NCI-H2196 treated with DMSO at 0.1 percent for 48 hours (cell line): Measurements from ENCODE around the gene F2R.
"Not testable (repeated sequence)": the region's sequence is repeated elsewhere in the genome, so short reads cannot be mapped to it uniquely, and the experiment has no call there.

ENCODE experiments used
- DNase-seq: peaks from one replicate; lab custom pipeline; 2025; ENCODE audit not compliant: unreplicated experiment; lab: John Stamatoyannopoulos, UW

The F2R gene

DNA sequence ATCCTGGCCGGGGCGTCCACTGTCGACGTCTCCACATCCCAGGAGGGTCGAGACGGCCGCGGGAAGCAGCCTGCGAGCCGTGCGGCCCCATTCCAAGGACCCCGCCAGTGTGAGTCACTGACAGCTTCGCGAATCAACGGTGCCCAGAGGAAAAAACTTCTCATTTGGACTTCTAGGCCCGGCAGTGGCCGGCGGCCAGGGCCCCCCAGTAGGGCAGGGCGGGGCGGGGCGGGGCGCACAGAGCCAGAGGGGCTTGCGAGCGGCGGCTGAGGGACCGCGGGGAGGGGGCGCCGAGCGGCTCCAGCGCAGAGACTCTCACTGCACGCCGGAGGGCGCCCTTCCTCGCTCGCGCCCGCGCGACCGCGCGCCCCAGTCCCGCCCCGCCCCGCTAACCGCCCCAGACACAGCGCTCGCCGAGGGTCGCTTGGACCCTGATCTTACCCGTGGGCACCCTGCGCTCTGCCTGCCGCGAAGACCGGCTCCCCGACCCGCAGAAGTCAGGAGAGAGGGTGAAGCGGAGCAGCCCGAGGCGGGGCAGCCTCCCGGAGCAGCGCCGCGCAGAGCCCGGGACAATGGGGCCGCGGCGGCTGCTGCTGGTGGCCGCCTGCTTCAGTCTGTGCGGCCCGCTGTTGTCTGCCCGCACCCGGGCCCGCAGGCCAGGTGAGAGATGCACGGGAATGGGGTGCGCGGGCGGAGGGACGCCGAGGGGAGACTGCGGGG is at the start of gene F2R:
Gene F2R (plus strand): TSS at position 391 of the 720 bp plus-strand sequence. CDS start 182 bp downstream, at position 573.
- no peak for DNase-seq

- no peak for DNase-seq
Observed at GRCh38 chr5:76667495-76667894, 48.4 kb upstream of the F2R start.

DNA sequence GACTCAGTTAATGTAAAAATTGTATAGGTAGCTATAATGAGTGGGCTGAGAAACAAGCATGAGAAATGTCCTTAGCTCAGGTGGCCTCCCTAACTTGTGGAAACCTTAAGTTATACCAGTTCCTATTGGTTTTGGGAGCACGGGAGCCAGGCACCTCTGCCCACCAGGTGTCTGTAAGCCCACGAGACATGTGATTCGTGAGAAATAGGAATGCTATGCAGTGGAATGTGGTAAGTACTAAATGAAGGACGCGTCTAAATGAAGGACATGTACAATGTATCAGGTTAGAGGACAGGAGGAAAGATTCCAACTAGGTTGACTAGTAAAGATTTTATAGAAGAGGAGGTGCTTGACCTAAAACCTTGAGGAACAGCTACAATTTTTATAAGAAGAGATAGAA is 46.7 kb upstream of the F2R start:
- DNase-seq, result no peak

- DNase-seq, result no peak
Observed at GRCh38 chr5:76670508-76670907, 45.4 kb upstream of the F2R start.

GRCh38 chr5:76672242-76672641 is 43.7 kb upstream of the F2R start:
- DNase-seq, result no peak

DNA sequence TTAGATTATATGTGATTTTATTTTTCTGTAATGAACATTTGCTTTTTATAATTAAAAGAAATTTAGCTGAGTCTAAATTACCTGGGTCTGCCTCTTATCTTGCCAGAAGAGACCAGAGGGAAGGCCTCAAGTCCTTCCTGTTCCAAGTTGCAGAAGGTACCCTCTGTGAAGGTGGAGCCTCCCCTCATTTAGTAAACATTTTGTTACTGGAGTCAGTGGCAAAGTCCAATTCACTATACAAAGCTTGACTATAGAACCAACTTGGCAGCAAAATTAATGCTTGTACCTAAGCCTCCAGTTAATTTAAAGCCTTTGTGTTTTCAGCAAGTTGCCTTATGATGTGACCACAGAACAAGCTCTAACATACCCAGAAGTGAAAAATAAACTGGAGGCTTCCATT is 42.8 kb upstream of the F2R start:
- DNase-seq, result no peak

DNA sequence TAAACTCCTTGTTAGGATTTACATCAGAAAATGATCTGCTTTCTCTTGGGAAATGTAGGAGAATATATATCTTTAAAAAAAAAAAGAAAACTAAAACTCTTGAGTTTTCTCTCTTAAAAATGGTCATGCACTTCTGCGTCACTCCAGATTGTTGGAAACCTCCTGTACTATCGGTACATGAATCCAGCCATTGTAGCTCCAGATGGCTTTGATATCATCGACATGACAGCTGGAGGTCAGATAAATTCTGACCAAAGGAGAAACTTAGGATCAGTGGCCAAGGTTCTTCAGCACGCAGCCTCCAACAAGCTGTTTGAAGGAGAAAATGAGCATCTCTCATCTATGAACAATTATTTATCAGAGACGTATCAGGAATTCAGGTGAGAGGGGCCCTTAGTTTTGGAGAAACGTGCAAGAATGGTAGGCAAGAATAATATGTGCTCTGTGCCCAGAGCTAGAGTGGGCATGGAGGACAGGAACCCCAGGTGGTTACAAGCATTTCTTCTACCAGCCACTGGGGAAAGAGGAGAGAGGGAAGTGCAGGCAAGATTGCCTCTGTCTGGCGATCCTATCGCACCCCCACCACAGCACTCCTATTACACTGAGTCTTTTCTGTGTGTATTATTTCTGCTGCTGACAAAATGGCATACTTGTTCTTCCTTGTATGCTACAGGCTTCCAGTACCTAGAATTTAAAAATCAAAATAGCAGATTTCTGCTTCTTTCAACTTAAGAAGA is 41.4 kb upstream of the F2R start:
- DNase-seq, result no peak

DNA sequence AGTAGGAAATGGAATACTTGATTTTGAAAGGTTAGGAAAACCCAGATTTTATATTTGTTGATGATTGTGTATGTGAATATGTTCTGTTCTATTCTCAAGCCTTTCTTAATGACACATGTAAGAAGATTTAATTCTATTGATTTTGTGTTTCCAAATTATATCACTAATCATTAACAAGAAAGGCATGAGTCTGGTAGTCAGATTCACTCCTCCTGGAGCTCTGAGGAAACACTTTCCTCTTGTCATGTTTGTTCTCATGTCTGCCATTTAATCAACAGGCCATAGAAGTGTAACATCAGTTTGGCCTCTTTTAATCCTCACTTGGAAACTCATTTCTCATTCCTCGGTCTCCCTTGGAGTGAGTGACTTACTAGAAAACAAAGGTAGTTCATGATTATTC is 40.6 kb upstream of the F2R start:
- DNase-seq, result no peak

DNA sequence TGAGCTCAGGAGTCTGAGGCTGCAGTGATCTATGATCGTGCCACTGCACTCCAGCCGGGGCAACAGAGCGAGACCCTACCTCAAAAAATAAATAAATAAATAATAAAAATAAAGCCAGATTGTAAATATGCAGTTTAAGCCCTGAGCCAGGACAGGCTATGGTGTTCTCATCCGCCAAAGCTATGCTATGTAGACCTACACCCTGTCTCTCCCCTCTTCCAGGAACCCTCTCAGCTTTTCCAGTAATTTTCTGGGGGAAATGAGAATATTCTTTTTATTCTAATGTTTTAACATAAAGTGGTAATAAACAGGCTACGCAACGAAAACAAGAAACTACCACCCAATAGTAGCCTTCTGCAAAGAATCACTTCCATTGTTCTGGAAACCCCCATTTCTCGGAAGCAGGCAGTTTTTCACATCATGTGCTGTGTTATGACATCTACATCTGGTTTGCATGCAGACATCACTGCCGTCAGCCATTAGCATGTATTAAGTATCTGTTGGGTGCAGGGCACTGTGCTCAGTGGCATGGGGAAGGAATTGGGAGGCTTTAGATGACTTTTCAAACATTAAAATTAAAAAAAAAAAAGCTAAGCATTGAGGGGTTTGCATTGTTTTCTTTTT is 38.0 kb upstream of the F2R start:
- DNase-seq, result no peak

GRCh38 chr5:76679231-76679630 is 36.7 kb upstream of the F2R start:
- no peak for DNase-seq

GRCh38 chr5:76680826-76681225 is 35.1 kb upstream of the F2R start:
- DNase-seq, result not testable (repeated sequence)

- DNase-seq, result no peak
Observed at GRCh38 chr5:76681287-76681686, 34.6 kb upstream of the F2R start.

GRCh38 chr5:76682387-76682786 is 33.5 kb upstream of the F2R start:
- DNase-seq, result no peak

GRCh38 chr5:76683816-76684731 is 31.9 kb upstream of the F2R start:
- no peak for DNase-seq

DNA sequence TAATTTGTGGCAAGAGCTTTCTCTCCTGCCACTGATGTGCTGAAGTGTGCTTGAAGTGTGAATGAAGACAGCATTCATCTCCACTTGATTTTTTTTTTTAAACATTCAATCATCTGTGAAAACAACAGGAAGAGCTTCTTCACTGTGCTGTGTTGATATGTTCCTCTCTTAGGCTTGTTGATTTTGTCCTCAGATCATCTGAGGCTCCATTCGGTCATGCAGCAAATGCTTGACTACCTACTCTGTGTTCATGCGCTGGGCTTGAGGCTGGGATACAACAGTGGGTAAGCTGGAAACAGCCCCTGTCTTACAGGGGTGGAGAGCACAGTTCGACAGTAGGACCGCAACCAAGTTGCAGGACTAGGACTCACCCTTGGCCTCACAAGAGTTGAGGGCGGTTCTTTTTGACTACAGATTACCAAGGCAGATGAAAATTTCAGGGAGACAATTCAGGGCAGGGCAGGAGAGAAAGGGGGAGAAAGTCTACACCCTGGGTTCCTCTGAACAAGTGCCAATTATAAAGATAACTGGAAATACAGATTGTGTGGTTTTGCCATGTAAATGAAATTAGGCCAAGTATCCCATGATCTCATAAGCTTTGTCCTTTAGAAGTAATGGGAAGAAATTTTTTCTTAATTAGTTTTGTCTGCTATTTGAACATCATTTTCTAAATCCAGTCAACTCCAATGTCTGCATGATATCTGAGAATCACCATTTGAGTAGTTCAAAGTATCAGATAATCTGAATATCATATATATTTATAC is 31.0 kb upstream of the F2R start:
- DNase-seq, result no peak

- no peak for DNase-seq
Observed at GRCh38 chr5:76685704-76686103, 30.2 kb upstream of the F2R start.

DNA sequence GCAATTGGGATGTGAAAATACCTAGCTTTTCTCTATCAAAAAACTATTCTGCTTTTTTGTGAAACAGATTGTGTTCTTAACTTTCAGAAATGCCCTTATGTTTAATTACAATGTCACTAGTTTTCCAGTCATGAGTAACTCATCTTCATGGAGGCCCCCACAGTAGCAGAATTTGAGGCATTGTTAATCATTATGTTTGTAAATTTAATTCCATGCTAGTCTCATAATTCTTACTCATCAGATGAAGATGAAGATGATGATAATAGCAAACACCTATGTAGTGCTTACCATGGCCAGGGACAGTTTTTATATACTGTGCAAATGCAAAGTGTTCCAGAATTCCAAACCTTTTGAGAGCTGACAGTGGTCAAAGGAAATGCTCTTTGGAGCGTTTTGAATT is 27.7 kb upstream of the F2R start:
- no peak for DNase-seq

GRCh38 chr5:76688836-76689235 is 27.1 kb upstream of the F2R start:
- DNase-seq, result no peak

DNA sequence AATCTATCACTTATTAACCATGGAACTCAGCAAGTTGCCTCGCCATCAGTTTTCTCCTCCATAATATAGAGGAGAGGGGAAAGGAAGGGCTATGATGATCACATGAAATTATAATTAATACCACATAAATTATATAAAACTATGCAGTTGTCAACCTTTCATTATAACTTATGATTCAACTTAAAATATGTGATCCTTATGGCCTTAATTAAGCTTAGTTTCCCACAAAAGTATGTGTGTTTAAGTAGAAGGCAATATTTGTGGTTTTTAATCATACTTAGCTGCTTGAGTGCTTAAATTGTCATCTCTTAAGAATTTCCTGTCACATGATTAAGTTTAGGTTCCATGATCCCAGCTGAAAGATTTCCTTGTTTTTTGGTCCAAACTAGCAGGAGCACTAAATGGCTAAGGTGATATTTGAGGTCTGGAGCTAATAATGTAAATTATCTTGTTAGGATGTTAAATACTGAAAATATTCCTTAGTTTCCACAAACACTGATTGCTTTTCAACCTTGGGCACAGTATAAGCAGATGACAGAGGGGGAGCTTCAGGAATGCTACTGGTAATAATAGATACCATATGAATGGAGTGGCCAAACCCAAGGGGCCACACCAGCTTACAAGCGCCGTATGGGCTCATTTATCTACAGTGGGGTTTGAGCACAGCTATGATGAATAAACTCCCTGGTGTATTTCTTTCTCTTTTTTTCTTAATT is 26.4 kb upstream of the F2R start:
- no peak for DNase-seq
